ENCODE data around the gene NINJ2. TPM values are rescaled to one million over a fixed set of nuclear protein-coding genes. Genes with fewer than 3 reads are reported as not detected.
A peak's percentile ranks its signal among the peaks of the same experiment; 100 is the strongest.

Gene NINJ2
- total RNA-seq, 1 experiment from 2014 or later: 0.24 TPM

DNA sequence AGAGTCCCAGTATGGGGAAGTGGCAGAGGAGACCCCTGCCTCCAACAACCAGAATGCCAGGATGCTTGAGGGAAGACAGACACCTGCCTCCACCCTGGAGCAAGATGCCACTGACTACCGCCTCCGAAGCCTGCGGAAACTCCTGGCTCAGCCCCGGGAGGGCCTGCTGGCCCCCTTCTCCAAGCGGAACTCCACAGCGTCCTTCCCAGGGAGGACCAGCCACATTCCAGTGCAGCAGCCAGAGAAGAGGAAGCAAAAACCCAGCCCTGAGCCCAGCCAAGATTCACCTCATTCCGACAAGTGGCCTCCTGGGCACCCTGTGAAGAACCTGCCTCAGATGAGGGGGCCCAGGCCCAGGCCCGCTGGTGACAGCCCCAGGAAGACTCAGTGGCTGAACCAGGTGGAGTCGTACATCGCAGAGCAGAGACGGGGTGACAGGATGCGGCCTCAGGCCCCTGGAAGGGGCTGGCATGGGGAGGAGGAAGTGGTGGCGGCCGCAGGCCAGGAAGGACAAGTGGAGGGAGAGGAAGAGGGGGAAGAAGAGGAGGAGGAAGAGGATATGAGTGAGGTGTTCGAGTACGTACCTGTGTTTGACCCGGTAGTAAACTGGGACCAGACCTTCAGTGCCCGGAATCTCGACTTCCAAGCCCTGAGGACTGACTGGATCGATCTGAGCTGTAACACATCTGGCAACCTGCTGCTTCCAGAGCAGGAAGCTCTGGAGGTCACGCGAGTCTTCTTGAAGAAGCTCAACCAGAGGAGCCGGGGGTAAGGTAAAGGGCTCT lies 109.8 kb downstream of the NINJ2 start:
- no CpG with 5 or more reads among the region's 23 CpGs for WGBS (ENCODE audit: extremely low coverage, insufficient read length, low lambda C conversion rate)
- Histone ChIP-seq H3K23ac (ENCODE audit: insufficient read length, low read depth, low read length) (no peak overlapping the region), H4K20me1 (ENCODE audit: control insufficient read depth, insufficient read depth, insufficient read length) (no peaks in the 10 kb centered on the region), H3K9me3 (ENCODE audit: control insufficient read depth, low read depth, low read length) (no peaks in the 10 kb centered on the region), H3K27me3 (ENCODE audit: insufficient read depth, low read length) (no peaks in the 10 kb centered on the region), H2BK12ac (ENCODE audit: insufficient read length, low read depth, low read length) (no peak overlapping the region), H3K9ac (ENCODE audit: extremely low read depth, insufficient read length, low read length) (no peak overlapping the region), H2AK5ac (ENCODE audit: insufficient read length, low read length) (no peak overlapping the region), H3K23me2 (ENCODE audit: insufficient read length, low read depth, low read length, poor library complexity, severe bottlenecking) (no peaks in the 10 kb centered on the region), H4K91ac (ENCODE audit: insufficient read length, low read depth, low read length) (no peak overlapping the region), H3K18ac (ENCODE audit: insufficient read length, low read depth, low read length) (no peak overlapping the region), H2BK20ac (ENCODE audit: low read depth, low read length, poor library complexity, severe bottlenecking) (no peak overlapping the region), H2BK5ac (ENCODE audit: insufficient read length, low read length) (no peak overlapping the region), H3K4me2 (ENCODE audit: insufficient read depth, insufficient read length, low read length) (no peak overlapping the region), H4K5ac (ENCODE audit: insufficient read length, low read depth, low read length) (no peak overlapping the region), H3T11ph (ENCODE audit: low read length) (no peak overlapping the region), H3K79me2 (ENCODE audit: insufficient read depth, low read length) (no peaks in the 10 kb centered on the region), H3K79me1 (ENCODE audit: insufficient read depth, low read depth, low read length, poor library complexity, severe bottlenecking) (no peaks in the 10 kb centered on the region), H3K4ac (ENCODE audit: low read depth, low read length) (no peak overlapping the region), H2BK15ac (ENCODE audit: low read depth, low read length) (no peak overlapping the region), H3K27ac (ENCODE audit: insufficient read length, low read depth, low read length) (no peak overlapping the region), H3K56ac (ENCODE audit: insufficient read length, low read depth, low read length) (no peak overlapping the region), H3K14ac (ENCODE audit: insufficient read depth, low read length) (no peak overlapping the region), H2BK120ac (ENCODE audit: low read depth, low read length, poor library complexity, severe bottlenecking) (no peak overlapping the region), H4K8ac (replicated peaks; ENCODE audit: insufficient read length, low read depth, low read length) (no peak overlapping the region), H3K4me1 (ENCODE audit: insufficient read depth, low read length) (no peaks in the 10 kb centered on the region), H2AFZ (ENCODE audit: low read length) (no peak overlapping the region)
- H3K27me3 Mint-ChIP-seq (ENCODE audit: low read depth): no peaks in the 10 kb centered on the region
- H3K36me3 Mint-ChIP-seq (ENCODE audit: insufficient read depth in 1 of 3, low read depth in 3 of 3): peaks cover 14 to 43% (median 21%) of the 10 kb centered on the region in 3 experiments
- no peak for DNase-seq
- no peak overlapping the region for H3K4me3 Mint-ChIP-seq
- H3K4me1 Mint-ChIP-seq: no peaks in the 10 kb centered on the region
- TF ChIP-seq, protein P1, sequence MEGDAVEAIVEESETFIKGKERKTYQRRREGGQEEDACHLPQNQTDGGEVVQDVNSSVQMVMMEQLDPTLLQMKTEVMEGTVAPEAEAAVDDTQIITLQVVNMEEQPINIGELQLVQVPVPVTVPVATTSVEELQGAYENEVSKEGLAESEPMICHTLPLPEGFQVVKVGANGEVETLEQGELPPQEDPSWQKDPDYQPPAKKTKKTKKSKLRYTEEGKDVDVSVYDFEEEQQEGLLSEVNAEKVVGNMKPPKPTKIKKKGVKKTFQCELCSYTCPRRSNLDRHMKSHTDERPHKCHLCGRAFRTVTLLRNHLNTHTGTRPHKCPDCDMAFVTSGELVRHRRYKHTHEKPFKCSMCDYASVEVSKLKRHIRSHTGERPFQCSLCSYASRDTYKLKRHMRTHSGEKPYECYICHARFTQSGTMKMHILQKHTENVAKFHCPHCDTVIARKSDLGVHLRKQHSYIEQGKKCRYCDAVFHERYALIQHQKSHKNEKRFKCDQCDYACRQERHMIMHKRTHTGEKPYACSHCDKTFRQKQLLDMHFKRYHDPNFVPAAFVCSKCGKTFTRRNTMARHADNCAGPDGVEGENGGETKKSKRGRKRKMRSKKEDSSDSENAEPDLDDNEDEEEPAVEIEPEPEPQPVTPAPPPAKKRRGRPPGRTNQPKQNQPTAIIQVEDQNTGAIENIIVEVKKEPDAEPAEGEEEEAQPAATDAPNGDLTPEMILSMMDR (conservative IDR thresholded peaks at IDR 0.05): no peak
- H3K27ac Mint-ChIP-seq: 0 out of 7 replicates have a peak overlapping the region, but pooled peaks of 1 of the 3 experiments have one; percentile 70
- no peaks in the 10 kb centered on the region; a peak in 1 of 5 replicates for H3K9me3 Mint-ChIP-seq

All from H9 (cell line).